ENCODE results near the gene LELP1.

DNA sequence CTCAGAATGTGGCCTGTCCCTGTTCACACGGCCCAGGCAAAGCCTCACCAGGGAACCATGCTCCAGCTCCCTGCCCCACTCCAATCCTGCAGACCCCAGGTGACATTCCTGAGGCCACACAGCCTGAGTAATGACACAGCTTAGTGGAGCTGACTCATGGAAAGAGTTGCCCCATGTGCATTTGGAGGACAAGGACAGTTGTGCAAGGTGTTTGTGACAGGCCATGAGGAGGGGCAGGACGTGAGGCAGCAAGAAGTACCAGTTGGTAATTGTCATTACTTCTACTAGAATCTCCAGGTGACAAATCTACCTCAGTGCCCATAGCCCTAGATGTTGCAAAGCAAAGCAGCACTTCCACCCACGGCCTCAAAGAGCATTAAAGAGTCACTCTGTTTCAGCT is 29.3 kb downstream of the LELP1 start:
- no peak for TF ChIP-seq EP300 (IDR thresholded peaks at IDR 0.05)
- no peak for TF ChIP-seq POLR2AphosphoS5 (IDR thresholded peaks at IDR 0.05)
- TF ChIP-seq, protein P1, sequence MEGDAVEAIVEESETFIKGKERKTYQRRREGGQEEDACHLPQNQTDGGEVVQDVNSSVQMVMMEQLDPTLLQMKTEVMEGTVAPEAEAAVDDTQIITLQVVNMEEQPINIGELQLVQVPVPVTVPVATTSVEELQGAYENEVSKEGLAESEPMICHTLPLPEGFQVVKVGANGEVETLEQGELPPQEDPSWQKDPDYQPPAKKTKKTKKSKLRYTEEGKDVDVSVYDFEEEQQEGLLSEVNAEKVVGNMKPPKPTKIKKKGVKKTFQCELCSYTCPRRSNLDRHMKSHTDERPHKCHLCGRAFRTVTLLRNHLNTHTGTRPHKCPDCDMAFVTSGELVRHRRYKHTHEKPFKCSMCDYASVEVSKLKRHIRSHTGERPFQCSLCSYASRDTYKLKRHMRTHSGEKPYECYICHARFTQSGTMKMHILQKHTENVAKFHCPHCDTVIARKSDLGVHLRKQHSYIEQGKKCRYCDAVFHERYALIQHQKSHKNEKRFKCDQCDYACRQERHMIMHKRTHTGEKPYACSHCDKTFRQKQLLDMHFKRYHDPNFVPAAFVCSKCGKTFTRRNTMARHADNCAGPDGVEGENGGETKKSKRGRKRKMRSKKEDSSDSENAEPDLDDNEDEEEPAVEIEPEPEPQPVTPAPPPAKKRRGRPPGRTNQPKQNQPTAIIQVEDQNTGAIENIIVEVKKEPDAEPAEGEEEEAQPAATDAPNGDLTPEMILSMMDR (IDR thresholded peaks at IDR 0.05): no peak
